Central memory CD4-positive, alpha-beta T cell (primary cell): ENCODE data around the gene ULK4.
"Not testable (repeated sequence)": the region's sequence is repeated elsewhere in the genome, so short reads cannot be mapped to it uniquely, and the experiment has no call there.

Source experiments
- DNase-seq: peaks from one replicate; pipeline ENCODE4 v3.0.0; 2022

The ULK4 gene

GRCh38 chr3:41419809-41420208 is 542.1 kb downstream of the ULK4 start:
- no peak for DNase-seq

GRCh38 chr3:41418961-41419691 is 542.8 kb downstream of the ULK4 start:
- no peak for DNase-seq

- DNase-seq = no peak
These were observed 544.3 kb downstream of the ULK4 start for GRCh38 chr3:41417574-41417973.

GRCh38 chr3:41411065-41411464 is 550.8 kb downstream of the ULK4 start:
- DNase-seq = no peak

GRCh38 chr3:41405466-41405865 is 556.4 kb downstream of the ULK4 start:
- DNase-seq = no peak

- no peak for DNase-seq
These were observed 557.3 kb downstream of the ULK4 start for GRCh38 chr3:41404582-41404981.

GRCh38 chr3:41394896-41395295 is 567.0 kb downstream of the ULK4 start:
- DNase-seq = no peak

GRCh38 chr3:41370765-41371535 is 591.0 kb downstream of the ULK4 start:
- not testable (repeated sequence) for DNase-seq

GRCh38 chr3:41370307-41370706 is 591.6 kb downstream of the ULK4 start:
- DNase-seq = no peak

- no peak for DNase-seq
These were observed 592.1 kb downstream of the ULK4 start for GRCh38 chr3:41369838-41370237.

GRCh38 chr3:41365973-41366372 is 595.9 kb downstream of the ULK4 start:
- no peak for DNase-seq

GRCh38 chr3:41364736-41365135 is 597.2 kb downstream of the ULK4 start:
- DNase-seq = no peak

- no peak for DNase-seq
These were observed 597.9 kb downstream of the ULK4 start for GRCh38 chr3:41363830-41364523.

GRCh38 chr3:41362638-41363559 is 599.0 kb downstream of the ULK4 start:
- DNase-seq = no peak

- DNase-seq = no peak
These were observed 604.6 kb downstream of the ULK4 start for GRCh38 chr3:41357271-41357670.

GRCh38 chr3:41356775-41357174 is 605.1 kb downstream of the ULK4 start:
- DNase-seq = no peak

- no peak for DNase-seq
These were observed 609.4 kb downstream of the ULK4 start for GRCh38 chr3:41352510-41352909.

- no peak for DNase-seq
These were observed 611.5 kb downstream of the ULK4 start for GRCh38 chr3:41350441-41350840.

- DNase-seq = no peak
These were observed 613.5 kb downstream of the ULK4 start for GRCh38 chr3:41348401-41348800.

GRCh38 chr3:41346698-41347270 is 615.1 kb downstream of the ULK4 start:
- no peak for DNase-seq

- no peak for DNase-seq
These were observed 616.1 kb downstream of the ULK4 start for GRCh38 chr3:41345788-41346187.

- no peak for DNase-seq
These were observed 622.1 kb downstream of the ULK4 start for GRCh38 chr3:41339758-41340157.
